NCI-H2107 (cell line): ENCODE measurements around the gene PCGF3.
A peak's percentile ranks its signal among the peaks of the same experiment; 100 is the strongest.
"Not testable (repeated sequence)": the region's sequence is repeated elsewhere in the genome, so short reads cannot be mapped to it uniquely, and the experiment has no call there.

ENCODE experiments used
- DNase-seq: peaks from one replicate; lab custom pipeline; 2025; lab: John Stamatoyannopoulos, UW

The PCGF3 gene

GRCh38 chr4:742742-743311 lies 37.2 kb downstream of the PCGF3 start:
- peak; percentile 8 for DNase-seq

- DNase-seq: no peak
Observed at GRCh38 chr4:743463-744211, 38.0 kb downstream of the PCGF3 start.

- DNase-seq: no peak
Observed at GRCh38 chr4:744212-744841, 38.7 kb downstream of the PCGF3 start.

- no peak for DNase-seq
Observed at GRCh38 chr4:747546-748170, 42.0 kb downstream of the PCGF3 start.

- no peak for DNase-seq
Observed at GRCh38 chr4:748461-748860, 42.8 kb downstream of the PCGF3 start.

DNA sequence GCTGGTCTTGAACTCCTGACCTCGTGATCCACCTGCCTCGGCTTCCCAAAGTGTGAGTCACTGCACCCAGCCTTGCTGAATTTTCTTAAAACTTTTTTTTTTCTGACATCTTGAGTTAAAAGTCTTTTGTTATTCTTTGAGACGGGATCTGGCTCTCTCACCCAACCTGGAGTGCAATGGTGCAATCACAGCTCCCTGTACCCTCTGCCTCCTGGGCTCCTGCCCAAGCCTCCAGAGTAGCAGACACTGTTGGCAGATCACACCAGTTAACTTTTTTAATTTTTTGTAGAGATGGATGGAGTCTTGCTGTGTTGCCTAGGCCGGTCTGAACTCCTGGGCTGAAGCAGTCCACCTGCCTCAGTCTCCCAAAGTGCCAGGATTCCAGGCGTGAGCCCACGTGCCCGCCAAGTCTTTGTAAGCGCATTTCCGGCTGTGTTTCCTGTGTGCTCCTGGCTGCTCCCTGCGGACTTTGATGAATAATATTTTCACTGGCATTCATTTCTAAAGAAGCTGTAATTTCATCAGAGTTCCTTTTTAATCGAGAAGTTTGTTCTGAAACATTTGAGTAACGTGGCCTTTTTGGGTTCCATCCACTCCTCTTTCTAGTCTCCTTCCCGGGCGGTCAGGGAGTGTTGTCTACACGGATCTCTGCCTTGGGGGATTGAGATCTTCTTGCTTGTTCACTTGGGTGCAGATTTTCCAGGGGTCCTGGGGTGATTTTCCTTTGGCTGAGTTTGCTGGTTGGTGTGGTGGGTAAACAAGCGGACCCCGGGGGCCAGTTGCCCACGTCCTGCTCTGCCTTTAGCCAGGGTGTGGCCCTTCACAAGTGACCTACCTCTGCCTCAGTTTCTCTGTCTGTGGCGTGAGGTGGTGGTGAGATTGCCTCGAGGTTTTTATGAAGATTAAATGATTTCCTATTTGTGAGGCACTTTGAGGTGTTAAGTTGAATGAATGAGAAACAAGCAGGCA lies 44.4 kb downstream of the PCGF3 start:
- DNase-seq: no peak

DNA sequence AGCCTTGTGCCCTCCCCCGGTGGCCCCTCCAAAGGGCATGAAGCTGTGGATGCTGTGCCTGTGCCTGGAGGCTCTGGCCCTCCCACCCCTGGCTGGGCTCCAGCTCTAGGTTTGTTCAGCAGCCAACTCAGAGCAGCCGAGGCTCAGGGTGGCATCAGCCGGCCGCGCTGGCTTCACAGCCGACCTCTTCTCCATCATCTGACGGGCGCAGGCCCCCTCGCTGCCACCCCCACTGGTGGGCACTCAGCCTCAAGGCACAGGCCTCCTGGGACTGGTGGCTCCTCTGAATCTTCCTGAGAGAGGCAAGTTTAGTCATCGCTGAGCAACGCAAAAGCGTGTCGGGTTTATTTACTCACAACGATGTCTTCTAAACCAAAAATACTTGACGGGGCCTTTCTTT lies 46.0 kb downstream of the PCGF3 start:
- no peak for DNase-seq

DNA sequence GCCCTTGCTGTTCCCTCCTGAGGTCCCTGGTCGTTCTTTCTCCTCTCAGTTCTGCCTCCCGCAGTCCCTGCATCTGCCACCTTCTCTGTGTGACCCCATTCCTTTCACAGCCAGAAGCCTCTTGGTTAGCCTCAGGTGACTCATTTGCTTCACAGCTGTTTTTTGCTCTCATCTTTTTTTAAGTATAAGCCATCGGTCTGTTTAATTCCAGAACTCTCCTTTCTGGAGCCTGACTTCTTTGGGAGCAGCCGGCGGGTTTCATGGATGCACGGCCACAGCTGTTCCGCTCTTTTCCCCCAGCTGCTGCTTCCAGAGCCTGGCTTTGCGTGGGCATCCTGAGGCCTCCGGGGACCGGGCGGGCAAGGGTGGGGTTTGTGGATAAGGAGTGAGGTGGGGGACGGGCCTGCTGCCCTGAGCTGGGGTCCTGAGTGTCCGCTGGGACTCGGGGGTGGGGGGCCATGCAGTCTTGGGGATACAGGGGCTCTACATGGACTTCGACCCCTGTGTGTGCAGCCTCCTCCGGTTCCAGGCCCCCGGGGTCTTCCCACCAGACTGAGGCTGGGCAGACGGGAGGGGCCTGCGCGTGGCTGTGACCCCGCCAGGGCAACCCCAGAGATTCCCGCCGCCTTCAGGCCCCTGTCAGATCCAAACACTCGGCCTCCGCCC lies 46.7 kb downstream of the PCGF3 start:
- no peak for DNase-seq

- DNase-seq: not testable (repeated sequence)
Observed at GRCh38 chr4:753186-753585, 47.6 kb downstream of the PCGF3 start.

DNA sequence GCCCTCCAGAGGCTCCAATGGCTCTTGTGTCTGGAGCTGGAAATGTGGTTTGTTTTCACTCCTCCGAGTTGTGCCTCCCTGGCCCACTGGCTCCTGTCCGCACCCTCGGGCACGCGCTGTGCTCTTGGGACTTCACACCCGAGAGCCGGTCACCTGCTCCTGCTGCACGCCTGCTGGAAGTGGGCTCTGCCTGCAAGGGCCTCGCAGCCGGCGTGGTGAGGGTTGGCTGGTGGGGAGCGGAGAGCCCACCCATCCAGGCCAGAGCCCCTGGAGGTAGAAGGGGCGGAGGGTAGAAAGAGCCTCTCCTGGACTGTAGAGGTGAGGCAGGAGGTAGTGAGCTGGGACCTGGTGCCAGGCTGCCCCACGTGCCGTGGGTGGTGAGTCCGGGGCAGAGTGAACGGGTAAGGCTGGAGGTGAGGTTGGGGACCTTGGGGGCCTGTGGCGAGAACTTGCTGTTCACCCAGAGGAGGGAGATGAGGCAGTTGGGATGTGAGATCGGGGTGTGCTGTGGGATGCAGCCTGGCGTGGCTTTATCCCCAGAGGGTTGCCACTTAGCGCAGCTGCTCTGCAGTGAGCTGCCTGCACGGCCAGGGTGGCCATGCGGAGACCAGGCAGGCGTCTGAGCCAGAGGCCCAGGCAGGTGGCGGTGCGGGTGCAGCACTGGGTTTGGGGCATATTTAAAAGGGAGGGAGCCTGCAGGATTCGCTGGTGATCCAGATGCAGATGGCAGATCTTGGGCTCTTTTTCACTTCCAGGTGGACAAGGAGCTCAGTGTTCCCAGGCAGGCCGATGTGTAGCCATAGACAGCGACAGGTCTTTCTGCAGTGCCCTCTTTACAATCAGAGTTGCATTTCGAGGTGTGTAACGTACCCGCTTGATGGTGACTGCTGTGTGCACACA lies 48.8 kb downstream of the PCGF3 start:
- no peak for DNase-seq

- DNase-seq: no peak
Observed at GRCh38 chr4:757111-757510, 51.5 kb downstream of the PCGF3 start.

DNA sequence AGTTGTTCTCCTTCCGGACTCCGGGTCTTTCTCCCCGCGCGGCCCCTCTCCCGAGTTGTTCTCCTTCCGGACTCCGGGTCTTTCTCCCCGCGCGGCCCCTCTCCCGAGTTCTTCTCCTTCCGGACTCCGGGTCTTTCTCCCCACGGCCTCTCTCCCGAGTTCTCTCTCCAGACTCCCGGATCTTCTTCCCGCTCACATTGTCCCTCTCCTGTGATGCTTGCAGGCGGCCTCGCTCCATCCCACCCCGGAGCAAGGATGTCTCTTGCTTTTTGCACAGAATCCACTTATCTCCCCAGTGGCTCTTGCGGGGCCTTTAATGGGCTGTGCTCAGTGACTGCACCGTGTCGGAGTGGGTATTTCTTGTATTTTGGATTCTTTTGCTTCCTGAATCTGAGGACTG lies 54.2 kb downstream of the PCGF3 start:
- DNase-seq: not testable (repeated sequence)

GRCh38 chr4:760616-761015 lies 55.0 kb downstream of the PCGF3 start:
- no peak for DNase-seq

GRCh38 chr4:761086-761485 lies 55.5 kb downstream of the PCGF3 start:
- no peak for DNase-seq

GRCh38 chr4:761739-762138 lies 56.1 kb downstream of the PCGF3 start:
- DNase-seq: no peak

- DNase-seq: no peak
Observed at GRCh38 chr4:762211-763190, 56.9 kb downstream of the PCGF3 start.

- no peak for DNase-seq
Observed at GRCh38 chr4:763191-763810, 57.7 kb downstream of the PCGF3 start.

DNA sequence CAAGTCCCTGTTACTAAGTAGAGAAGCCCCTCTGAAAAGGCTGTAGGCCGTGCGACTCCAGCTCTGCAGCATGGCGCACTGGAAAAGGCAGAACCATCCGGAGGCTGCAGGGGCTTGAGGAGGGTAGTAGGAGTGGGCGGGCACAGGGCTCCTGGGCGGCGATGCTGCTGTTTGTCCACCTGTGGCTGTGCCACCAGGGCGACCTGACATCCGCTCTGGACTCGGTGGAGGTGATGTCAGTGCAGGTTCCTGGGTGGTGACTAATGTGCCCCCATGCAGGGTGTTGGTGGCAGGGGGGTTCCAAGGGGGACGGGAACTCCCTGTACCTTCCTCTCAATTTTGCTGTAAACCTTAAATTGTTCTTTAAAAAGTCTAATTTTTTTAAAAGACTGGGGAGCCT lies 58.3 kb downstream of the PCGF3 start:
- DNase-seq: no peak
